SK-N-SH treated with all-trans-retinoic acid at 6 μM for 48 hours (cell line): Measurements from ENCODE around the gene OR4D10.

ENCODE experiments used
- ARNTL ChIP-seq: fragments of 450-650 bp; formaldehyde crosslinking; IDR thresholded peaks from 2 replicates; pipeline ENCODE4 v1.5.0; 2020; ENCODE audit warnings: low read depth, mild to moderate bottlenecking, moderate library complexity, borderline replicate concordance
- BACH2 ChIP-seq: fragments of 250-450 bp; sonication (Bioruptor Pico); IDR thresholded peaks from 2 replicates; pipeline ENCODE4 v1.9.0; 2021; ENCODE audit warnings: mild to moderate bottlenecking, borderline replicate concordance
- CSDC2 ChIP-seq: fragments of 250-450 bp; sonication (Bioruptor Pico); IDR thresholded peaks from 2 replicates; pipeline ENCODE4 v1.5.0; 2020; ENCODE audit warnings: mild to moderate bottlenecking, moderate library complexity
- GLIS3 ChIP-seq: fragments of 250-450 bp; sonication (Bioruptor Pico); IDR thresholded peaks from 2 replicates; pipeline ENCODE4 v1.5.0; 2020; ENCODE audit warnings: mild to moderate bottlenecking, moderate library complexity
- ISL1 ChIP-seq: fragments of 250-450 bp; sonication (Bioruptor Pico); IDR thresholded peaks from 2 replicates; pipeline ENCODE4 v2.1.2; 2022; ENCODE audit warnings: mild to moderate bottlenecking, moderate library complexity
- PPARA ChIP-seq: fragments of 250-450 bp; sonication (Bioruptor Pico); IDR thresholded peaks from 2 replicates; pipeline ENCODE4 v1.5.0; 2020; ENCODE audit warnings: mild to moderate bottlenecking, borderline replicate concordance
- TOX ChIP-seq: fragments of 250-450 bp; sonication (Bioruptor Pico); IDR thresholded peaks from 2 replicates; pipeline ENCODE4 v1.8.0; 2021; ENCODE audit warnings: mild to moderate bottlenecking, moderate library complexity, borderline replicate concordance
- ZC3H10 ChIP-seq: fragments of 250-450 bp; sonication (Bioruptor Pico); IDR thresholded peaks from 2 replicates; pipeline ENCODE4 v1.5.1; 2021; ENCODE audit warnings: mild to moderate bottlenecking, moderate library complexity
- ZNF565 ChIP-seq: fragments of 450-650 bp; formaldehyde crosslinking; conservative IDR thresholded peaks from 2 replicates; pipeline ENCODE4 v1.5.0; 2020; ENCODE audit warnings: low read depth, mild to moderate bottlenecking, moderate library complexity
- TF ChIP-seq, protein P1 (sequence below): fragments of 250-450 bp; sonication (Bioruptor Pico); IDR thresholded peaks from 2 replicates; pipeline ENCODE4 v1.8.0; 2021; ENCODE audit warnings: low read depth, mild to moderate bottlenecking, moderate library complexity, borderline replicate concordance
- TF ChIP-seq, protein P2 (sequence below): fragments of 250-450 bp; sonication (Bioruptor Pico); IDR thresholded peaks from 2 replicates; pipeline ENCODE4 v1.8.0; 2020; ENCODE audit warnings: mild to moderate bottlenecking, moderate library complexity, borderline replicate concordance
- TF ChIP-seq, protein P3 (sequence below): fragments of 250-450 bp; sonication (Bioruptor Pico); IDR thresholded peaks from 2 replicates; pipeline ENCODE4 v1.5.1; 2020; ENCODE audit warnings: low read depth, mild to moderate bottlenecking, moderate library complexity

DNA sequence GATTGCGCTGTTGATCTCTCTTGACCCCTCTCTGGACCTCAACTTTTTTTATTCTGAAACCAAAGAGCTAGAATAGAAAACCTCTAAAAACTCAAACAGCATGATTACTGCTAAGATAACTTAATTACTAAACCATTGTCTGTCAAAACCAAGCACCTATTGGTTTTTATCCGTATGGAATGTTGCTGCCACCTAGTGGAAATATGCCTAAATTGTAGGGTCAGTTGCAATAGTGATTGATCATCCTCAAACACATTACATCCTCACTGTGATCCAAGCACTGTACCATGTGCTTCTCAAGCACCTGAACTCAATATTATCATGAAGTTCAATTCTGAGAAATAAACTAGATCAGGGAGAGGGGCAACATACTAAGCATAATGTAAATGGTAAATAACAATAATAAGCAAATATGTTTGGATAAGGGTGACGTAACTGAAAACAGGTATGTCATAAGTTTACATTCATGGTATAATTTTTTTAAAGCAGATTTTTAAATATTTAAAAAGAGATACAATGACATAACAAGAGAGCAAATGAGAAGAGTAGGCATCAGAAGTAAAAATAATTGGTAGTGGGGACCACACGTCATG lies 43.1 kb upstream of the OR4D10 start:
- TF ChIP-seq BACH2 (no peak), ISL1 (CRISPR knock-in tag) (no peak), ARNTL (CRISPR knock-in tag) (no peak), GLIS3 (CRISPR knock-in tag) (no peak), ZC3H10 (CRISPR knock-in tag) (no peak), ZNF565 (CRISPR knock-in tag) (no peak), TOX (CRISPR knock-in tag) (no peak), PPARA (no peak), CSDC2 (CRISPR knock-in tag) (no peak)
- TF ChIP-seq, protein P1, sequence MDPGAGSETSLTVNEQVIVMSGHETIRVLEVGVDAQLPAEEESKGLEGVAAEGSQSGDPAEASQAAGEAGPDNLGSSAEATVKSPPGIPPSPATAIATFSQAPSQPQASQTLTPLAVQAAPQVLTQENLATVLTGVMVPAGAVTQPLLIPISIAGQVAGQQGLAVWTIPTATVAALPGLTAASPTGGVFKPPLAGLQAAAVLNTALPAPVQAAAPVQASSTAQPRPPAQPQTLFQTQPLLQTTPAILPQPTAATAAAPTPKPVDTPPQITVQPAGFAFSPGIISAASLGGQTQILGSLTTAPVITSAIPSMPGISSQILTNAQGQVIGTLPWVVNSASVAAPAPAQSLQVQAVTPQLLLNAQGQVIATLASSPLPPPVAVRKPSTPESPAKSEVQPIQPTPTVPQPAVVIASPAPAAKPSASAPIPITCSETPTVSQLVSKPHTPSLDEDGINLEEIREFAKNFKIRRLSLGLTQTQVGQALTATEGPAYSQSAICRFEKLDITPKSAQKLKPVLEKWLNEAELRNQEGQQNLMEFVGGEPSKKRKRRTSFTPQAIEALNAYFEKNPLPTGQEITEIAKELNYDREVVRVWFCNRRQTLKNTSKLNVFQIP, result no peak
- TF ChIP-seq, protein P2, sequence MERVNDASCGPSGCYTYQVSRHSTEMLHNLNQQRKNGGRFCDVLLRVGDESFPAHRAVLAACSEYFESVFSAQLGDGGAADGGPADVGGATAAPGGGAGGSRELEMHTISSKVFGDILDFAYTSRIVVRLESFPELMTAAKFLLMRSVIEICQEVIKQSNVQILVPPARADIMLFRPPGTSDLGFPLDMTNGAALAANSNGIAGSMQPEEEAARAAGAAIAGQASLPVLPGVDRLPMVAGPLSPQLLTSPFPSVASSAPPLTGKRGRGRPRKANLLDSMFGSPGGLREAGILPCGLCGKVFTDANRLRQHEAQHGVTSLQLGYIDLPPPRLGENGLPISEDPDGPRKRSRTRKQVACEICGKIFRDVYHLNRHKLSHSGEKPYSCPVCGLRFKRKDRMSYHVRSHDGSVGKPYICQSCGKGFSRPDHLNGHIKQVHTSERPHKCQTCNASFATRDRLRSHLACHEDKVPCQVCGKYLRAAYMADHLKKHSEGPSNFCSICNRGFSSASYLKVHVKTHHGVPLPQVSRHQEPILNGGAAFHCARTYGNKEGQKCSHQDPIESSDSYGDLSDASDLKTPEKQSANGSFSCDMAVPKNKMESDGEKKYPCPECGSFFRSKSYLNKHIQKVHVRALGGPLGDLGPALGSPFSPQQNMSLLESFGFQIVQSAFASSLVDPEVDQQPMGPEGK (CRISPR knock-in tag), result no peak
- TF ChIP-seq, protein P3, sequence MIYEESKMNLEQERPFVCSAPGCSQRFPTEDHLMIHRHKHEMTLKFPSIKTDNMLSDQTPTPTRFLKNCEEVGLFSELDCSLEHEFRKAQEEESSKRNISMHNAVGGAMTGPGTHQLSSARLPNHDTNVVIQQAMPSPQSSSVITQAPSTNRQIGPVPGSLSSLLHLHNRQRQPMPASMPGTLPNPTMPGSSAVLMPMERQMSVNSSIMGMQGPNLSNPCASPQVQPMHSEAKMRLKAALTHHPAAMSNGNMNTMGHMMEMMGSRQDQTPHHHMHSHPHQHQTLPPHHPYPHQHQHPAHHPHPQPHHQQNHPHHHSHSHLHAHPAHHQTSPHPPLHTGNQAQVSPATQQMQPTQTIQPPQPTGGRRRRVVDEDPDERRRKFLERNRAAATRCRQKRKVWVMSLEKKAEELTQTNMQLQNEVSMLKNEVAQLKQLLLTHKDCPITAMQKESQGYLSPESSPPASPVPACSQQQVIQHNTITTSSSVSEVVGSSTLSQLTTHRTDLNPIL (CRISPR knock-in tag), result no peak
